Fibroblast of villous mesenchyme (primary cell): ENCODE data around the gene POLD3. TPM values are rescaled to one million over a fixed set of nuclear protein-coding genes. Genes with fewer than 3 reads are reported as not detected.

Source experiments
- DNase-seq: peaks from one replicate; pipeline ENCODE4 v3.0.0-alpha.2; 2010; ENCODE audit warnings: low read depth
- H3K4me3 ChIP-seq: 2 replicates; pipeline ENCODE4 v1.5.1; 2011; ENCODE audit warnings: low read depth, mild to moderate bottlenecking, low read length
- CTCF ChIP-seq: IDR thresholded peaks from 2 replicates; pipeline ENCODE4 v1.5.1; 2012; ENCODE audit warnings: low read depth, mild to moderate bottlenecking, low read length; ENCODE audit not compliant: insufficient read depth
- total RNA-seq: library from RNA; depleted of rRNA; stranded (reverse); fragments of >200 nt; gene quantifications from 2 replicates; pipeline ENCODE4 v1.2.3, GENCODE V29; 2012

Gene POLD3
- total RNA-seq, 1 donor, result 13.8 TPM

GRCh38 chr11:74681686-74682651 is 89.6 kb downstream of the POLD3 start:
- TF ChIP-seq CTCF, result no peak
- no peak overlapping the region for H3K4me3 ChIP-seq
- DNase-seq, result no peak

- TF ChIP-seq CTCF, result no peak
- H3K4me3 ChIP-seq, result peak overlapping the region; percentile 39
- DNase-seq, result no peak
Observed at GRCh38 chr11:74682731-74683278, 90.4 kb downstream of the POLD3 start.

- H3K4me3 ChIP-seq, result peak overlapping the region; percentile 39
- peak; percentile 21 for DNase-seq
- TF ChIP-seq CTCF, result peak; percentile 61
Observed at GRCh38 chr11:74683279-74683871, 91.0 kb downstream of the POLD3 start.

- DNase-seq, result peak; percentile 39
- no peak for TF ChIP-seq CTCF
- no peak overlapping the region for H3K4me3 ChIP-seq
Observed at GRCh38 chr11:74683941-74684481, 91.6 kb downstream of the POLD3 start.

- DNase-seq, result no peak
- TF ChIP-seq CTCF, result no peak
- no peak overlapping the region for H3K4me3 ChIP-seq
Observed at GRCh38 chr11:74684661-74685060, 92.3 kb downstream of the POLD3 start.

GRCh38 chr11:74685338-74685737 is 93.0 kb downstream of the POLD3 start:
- H3K4me3 ChIP-seq, result no peak overlapping the region
- no peak for DNase-seq
- TF ChIP-seq CTCF, result no peak
